Activated CD4-positive, CD25-positive, alpha-beta regulatory T cell treated with anti-CD3 and anti-CD28 coated beads, Interleukin-2, amount 50 U/mL, for 16 hours (primary cell): ENCODE measurements around the gene DCC.

Source experiments
- DNase-seq: peaks from one replicate; pipeline ENCODE4 v3.0.0-alpha.2; 2020; ENCODE audit warnings: low read depth, low spot score

The DCC gene

GRCh38 chr18:53040286-53040685 is 700.3 kb downstream of the DCC start:
- DNase-seq = no peak

- DNase-seq = no peak
These were observed 716.1 kb downstream of the DCC start for GRCh38 chr18:53056064-53056463.

GRCh38 chr18:53070788-53071187 is 730.8 kb downstream of the DCC start:
- no peak for DNase-seq

- DNase-seq = no peak
These were observed 740.7 kb downstream of the DCC start for GRCh38 chr18:53080687-53081086.

- DNase-seq = no peak
These were observed 753.6 kb downstream of the DCC start for GRCh38 chr18:53093636-53094035.

GRCh38 chr18:53101536-53102105 is 761.6 kb downstream of the DCC start:
- DNase-seq = no peak

GRCh38 chr18:53114441-53114840 is 774.4 kb downstream of the DCC start:
- DNase-seq = no peak

- DNase-seq = no peak
These were observed 776.0 kb downstream of the DCC start for GRCh38 chr18:53115876-53116585.

GRCh38 chr18:53117851-53118250 is 777.9 kb downstream of the DCC start:
- DNase-seq = no peak

- DNase-seq = no peak
These were observed 786.2 kb downstream of the DCC start for GRCh38 chr18:53126210-53126609.

- no peak for DNase-seq
These were observed 791.0 kb downstream of the DCC start for GRCh38 chr18:53131001-53131400.

- DNase-seq = no peak
These were observed 794.7 kb downstream of the DCC start for GRCh38 chr18:53134711-53135110.

GRCh38 chr18:53135654-53136053 is 795.7 kb downstream of the DCC start:
- no peak for DNase-seq

GRCh38 chr18:53139746-53140500 is 799.9 kb downstream of the DCC start:
- DNase-seq = no peak

- DNase-seq = no peak
These were observed 802.0 kb downstream of the DCC start for GRCh38 chr18:53142005-53142404.

- DNase-seq = no peak
These were observed 807.5 kb downstream of the DCC start for GRCh38 chr18:53147472-53147871.

- DNase-seq = no peak
These were observed 808.1 kb downstream of the DCC start for GRCh38 chr18:53148123-53148522.

GRCh38 chr18:53152476-53152875 is 812.5 kb downstream of the DCC start:
- no peak for DNase-seq

- no peak for DNase-seq
These were observed 813.3 kb downstream of the DCC start for GRCh38 chr18:53153281-53153680.

- no peak for DNase-seq
These were observed 813.8 kb downstream of the DCC start for GRCh38 chr18:53153800-53154199.

- no peak for DNase-seq
These were observed 825.8 kb downstream of the DCC start for GRCh38 chr18:53165770-53166169.

- DNase-seq = no peak
These were observed 829.3 kb downstream of the DCC start for GRCh38 chr18:53169346-53169745.

GRCh38 chr18:53191634-53192033 is 851.6 kb downstream of the DCC start:
- no peak for DNase-seq
